HG03097 (cell line): ENCODE measurements around the gene TMEM131L.
"Not testable (repeated sequence)": the region's sequence is repeated elsewhere in the genome, so short reads cannot be mapped to it uniquely, and the experiment has no call there.

Source experiments
- ATAC-seq: cut with Tn5 transposase; IDR thresholded peaks from one replicate; pipeline ENCODE4 v1.9.1; 2021; ENCODE audit not compliant: unreplicated experiment, low FRiP score

Gene TMEM131L, protein sequence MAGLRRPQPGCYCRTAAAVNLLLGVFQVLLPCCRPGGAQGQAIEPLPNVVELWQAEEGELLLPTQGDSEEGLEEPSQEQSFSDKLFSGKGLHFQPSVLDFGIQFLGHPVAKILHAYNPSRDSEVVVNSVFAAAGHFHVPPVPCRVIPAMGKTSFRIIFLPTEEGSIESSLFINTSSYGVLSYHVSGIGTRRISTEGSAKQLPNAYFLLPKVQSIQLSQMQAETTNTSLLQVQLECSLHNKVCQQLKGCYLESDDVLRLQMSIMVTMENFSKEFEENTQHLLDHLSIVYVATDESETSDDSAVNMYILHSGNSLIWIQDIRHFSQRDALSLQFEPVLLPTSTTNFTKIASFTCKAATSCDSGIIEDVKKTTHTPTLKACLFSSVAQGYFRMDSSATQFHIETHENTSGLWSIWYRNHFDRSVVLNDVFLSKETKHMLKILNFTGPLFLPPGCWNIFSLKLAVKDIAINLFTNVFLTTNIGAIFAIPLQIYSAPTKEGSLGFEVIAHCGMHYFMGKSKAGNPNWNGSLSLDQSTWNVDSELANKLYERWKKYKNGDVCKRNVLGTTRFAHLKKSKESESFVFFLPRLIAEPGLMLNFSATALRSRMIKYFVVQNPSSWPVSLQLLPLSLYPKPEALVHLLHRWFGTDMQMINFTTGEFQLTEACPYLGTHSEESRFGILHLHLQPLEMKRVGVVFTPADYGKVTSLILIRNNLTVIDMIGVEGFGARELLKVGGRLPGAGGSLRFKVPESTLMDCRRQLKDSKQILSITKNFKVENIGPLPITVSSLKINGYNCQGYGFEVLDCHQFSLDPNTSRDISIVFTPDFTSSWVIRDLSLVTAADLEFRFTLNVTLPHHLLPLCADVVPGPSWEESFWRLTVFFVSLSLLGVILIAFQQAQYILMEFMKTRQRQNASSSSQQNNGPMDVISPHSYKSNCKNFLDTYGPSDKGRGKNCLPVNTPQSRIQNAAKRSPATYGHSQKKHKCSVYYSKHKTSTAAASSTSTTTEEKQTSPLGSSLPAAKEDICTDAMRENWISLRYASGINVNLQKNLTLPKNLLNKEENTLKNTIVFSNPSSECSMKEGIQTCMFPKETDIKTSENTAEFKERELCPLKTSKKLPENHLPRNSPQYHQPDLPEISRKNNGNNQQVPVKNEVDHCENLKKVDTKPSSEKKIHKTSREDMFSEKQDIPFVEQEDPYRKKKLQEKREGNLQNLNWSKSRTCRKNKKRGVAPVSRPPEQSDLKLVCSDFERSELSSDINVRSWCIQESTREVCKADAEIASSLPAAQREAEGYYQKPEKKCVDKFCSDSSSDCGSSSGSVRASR (N-terminal part only)

DNA sequence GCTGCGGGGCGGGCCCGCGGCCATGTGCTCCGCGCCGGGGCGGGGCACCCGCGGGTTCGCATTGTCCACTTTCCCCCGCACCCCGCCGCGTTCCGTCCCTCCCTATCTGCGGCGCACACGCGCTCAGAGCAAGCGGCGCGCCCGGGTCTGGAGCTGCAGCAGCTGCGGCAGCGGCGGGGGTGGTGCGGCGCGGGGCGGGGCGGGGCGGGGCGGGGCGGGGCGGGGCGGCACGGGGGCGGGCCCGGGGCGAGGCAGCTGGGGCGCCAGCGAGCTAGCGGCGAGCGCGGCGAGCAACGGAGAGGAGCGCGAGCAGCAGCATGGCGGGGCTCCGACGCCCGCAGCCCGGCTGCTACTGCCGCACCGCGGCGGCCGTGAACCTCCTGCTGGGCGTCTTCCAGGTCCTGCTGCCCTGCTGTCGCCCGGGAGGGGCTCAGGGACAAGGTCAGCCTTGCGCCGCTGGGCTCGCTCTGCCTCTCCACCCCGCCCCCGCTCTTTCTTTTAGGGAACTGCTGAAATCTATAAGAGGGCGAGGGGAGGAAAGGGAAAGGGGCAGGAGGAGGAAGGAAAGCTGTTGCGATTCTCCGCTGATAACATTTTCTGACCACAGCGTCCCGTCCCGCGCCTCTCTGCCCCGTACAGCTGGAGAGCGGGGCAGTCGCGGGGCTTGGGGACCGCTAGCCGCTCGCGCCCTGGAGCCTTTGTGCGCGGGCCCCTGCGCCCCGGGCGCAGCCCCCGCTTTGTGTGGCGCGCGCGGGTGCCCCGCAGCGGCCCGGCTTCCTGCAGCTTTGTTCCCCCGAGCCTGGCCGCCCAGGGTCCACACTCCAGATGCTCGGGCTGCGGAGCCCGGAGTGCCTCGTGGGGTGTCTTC is at the start of gene TMEM131L:
Gene TMEM131L, plus strand, starts transcription at position 280 of the 868 bp plus-strand sequence. Its CDS starts 38 bp downstream, at position 318.
- ATAC-seq: peak; percentile 30

- not testable (repeated sequence) for ATAC-seq
Measured at GRCh38 chr4:153416456-153416855, 49.7 kb upstream of the TMEM131L start.

DNA sequence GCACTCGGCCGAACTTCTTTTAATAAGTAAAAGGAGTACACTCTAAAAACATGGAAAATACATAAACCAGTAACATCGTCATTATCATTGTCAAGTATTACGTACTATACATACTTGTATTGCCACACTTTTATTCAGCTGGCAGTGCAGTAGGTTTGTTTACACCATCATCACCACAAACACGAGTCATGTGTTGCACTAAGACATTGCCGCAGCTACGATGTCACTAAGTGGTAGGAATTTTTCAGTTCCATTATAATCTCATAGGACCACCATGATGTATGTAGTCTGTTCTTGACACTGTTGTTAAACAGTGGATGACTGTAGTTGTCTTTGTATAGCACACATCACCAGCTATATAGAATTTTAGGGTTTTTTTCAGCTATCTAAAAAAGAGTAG is 48.0 kb upstream of the TMEM131L start:
- no peak for ATAC-seq

DNA sequence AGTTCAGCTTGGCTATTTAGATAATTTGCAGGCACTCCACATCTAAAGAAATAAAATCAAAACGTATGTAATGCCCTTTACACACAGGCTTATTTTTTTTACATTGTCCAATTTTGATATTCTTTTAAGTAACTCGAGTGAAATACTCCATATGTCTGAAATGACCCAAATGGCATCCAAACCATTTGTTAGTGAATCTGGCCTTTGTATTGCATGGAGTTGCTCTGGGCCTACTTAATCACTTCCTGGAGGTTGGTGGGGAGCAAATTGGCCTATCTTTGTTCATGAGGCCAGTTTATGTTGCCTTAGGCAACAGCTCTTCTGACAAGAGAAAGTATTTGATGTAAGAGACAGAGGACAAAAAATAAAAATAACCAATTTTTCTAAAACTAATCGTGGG is 47.6 kb upstream of the TMEM131L start:
- ATAC-seq: no peak

GRCh38 chr4:153419029-153419428 is 47.1 kb upstream of the TMEM131L start:
- ATAC-seq: no peak

- no peak for ATAC-seq
Measured at GRCh38 chr4:153419673-153420278, 46.4 kb upstream of the TMEM131L start.

DNA sequence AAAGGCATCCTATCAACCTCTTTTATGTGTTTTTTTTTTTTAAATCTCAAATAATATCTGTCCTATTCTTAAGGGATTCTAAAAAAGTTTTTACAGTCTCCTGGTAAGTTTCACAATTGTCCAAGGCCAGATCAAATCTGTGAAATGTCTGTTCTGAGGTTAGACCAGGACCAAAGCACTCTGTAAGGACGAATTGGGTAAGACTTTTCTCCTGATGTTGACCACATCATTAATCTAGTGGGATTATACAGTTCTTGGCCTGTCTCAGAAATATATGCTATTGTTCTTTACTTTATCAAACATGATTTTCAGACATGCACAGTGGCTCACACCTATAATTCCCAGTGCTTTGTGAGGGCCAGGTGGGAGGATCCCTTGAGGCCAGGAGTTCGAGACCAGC is 45.8 kb upstream of the TMEM131L start:
- ATAC-seq: no peak

DNA sequence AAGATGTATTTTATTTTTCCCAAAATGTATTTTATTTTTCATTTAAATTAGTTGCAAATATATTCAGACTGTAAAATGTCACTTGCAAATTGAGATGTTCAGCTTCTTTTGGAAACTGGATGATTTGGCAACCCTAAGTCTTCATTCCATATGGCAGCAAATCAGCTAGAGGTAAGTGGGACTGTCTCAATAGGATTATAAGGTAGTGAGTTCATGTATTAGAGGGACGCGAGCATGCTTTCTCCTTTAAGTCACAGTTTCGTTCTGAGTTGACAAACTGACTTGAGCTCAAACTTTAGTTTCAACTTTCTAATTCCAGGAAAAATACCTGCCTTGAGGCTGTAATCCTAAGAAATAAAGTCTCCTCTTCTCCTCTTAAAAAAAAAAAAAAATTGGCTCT is 44.2 kb upstream of the TMEM131L start:
- no peak for ATAC-seq

- ATAC-seq: peak; percentile 44
Measured at GRCh38 chr4:153426207-153426885, 39.8 kb upstream of the TMEM131L start.

DNA sequence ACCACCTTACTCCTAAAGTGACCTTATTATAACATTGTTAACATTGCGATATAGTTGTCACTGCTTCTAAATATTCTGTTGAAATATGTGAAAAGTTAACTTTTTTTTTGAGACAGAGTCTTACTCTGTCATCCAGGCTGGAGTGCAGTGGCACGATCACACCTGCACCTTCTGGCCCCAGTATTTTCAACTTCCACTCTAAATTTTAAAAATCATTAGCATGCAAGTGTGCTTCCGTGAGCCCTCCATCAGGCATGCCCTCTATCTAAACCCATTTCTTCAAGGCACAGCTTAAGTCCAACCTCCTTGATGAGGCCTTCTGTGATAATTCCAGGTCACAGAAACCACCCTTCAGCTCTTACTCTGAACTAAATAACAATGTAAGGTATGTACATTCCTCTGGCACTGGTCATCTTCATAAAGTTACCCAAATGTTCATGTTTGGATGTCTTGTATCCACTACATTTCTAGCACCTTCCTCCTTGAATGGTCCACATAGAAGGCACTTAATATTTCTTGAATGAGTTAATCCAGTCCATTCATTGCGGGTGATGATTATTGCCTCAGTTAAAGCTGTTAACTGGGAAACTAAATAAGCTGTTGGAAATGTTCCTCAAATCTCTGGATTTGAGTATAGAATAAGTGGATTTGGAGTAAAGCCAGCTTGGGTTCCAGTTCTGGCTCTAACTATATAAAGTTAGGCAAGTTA is 38.6 kb upstream of the TMEM131L start:
- ATAC-seq: no peak

- no peak for ATAC-seq
Measured at GRCh38 chr4:153428941-153429475, 37.2 kb upstream of the TMEM131L start.

DNA sequence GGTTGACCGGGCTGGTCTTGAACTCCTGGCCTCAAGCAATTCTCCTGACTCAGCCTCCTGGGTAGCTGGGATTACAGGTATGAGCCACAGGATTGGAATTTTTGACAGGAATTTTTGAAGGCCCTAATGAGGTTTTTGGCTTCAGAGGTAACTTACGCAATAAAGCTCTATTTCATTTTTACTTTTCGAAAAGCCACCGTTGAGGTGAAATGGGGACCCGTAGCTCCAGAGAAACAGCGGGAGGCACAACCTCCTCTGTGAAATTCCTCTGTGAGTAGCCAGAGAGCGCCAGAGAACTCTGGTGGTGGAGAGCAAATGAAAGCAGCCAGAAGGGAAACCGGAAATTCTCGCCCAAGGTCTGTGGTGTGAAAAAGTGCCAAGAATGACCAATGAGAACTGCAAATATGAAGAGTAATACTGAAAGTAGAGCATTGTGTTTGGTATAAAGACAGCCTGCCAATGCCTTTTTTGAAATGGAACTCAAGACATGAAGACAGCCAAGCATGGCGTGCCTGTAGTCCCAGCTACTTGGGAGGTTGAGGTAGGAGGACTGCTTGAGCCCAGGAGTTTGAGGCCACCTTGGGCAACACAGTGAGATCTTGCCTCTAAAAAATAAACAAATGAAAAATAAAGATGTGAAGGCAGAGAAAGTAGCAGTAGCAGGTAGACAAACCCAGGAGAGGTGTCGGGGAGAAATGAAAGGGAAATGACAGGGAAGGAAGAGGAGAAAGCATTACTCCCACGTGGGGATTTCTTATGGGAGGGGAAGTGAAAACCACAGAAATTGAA is 33.0 kb upstream of the TMEM131L start:
- ATAC-seq: peak; percentile 89

GRCh38 chr4:153433754-153434105 is 32.4 kb upstream of the TMEM131L start:
- peak; percentile 1 for ATAC-seq

DNA sequence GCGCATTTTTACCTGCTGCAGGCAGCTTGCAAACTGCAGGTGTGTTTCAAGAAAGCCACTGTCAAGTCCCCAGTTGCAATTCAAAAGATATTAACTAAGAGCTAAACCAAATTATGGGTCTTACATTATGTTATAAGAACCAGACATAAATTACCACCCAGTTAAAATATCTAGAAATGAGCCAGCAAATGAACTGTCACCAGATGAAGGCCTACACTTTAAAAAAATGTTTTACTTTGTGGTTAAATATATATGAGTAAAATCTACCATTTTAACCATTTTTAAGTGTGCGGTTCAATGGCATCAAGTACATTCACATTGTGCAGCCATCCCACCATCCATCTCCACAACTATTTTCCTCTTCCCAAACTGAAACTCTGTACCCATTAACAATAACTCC is 32.0 kb upstream of the TMEM131L start:
- no peak for ATAC-seq

DNA sequence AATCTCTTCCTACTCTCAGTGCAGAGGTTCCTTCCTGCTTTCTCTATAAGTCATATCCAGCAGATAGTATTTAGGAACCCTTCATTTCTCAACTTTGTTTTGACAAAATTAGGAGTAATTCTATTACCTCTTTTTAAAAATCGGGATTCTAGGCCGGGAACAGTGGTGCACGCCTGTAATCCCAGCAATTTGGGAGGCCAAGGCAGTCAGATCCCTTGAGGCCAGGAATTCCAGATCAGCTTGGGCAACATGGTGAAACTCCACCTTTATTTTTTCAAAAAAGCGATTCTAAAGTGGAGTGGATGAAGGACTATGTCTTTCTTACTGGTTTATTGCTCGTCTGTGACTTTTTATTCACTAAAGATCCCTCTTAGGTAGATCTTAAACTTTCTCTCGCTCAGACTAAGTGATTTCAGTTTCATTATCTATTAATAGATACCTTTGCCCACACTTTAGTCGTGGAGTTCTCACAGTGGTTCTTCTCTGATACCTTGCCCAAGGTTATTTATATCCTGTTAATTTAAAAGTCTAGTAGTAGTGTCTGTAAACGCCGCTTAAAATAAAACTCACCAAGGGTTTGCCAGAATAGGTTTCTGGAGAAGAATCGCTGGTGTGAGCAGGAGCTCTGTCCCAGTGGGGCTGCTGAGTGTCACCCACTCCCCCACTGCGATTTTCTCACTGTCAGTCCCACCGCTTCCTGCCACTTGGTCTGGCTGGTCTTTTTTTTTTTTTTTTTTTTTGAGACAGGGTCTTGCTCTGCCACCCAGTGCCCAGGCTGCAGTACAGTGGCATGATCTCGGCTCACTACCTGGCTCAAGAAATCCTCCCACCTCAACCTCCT is 27.0 kb upstream of the TMEM131L start:
- ATAC-seq: peak; percentile 71

- ATAC-seq: no peak
Measured at GRCh38 chr4:153439831-153440230, 26.3 kb upstream of the TMEM131L start.
